Liver (tissue), 9 donors: ENCODE results near the gene DMRTB1. TPM values are rescaled to one million over a fixed set of nuclear protein-coding genes. Genes with fewer than 3 reads are reported as not detected.

ENCODE experiments used
- DNase-seq: peaks from one replicate; pipeline ENCODE4 v3.0.0-alpha.2; 2017; ENCODE audit warnings: low spot score
- H3K27ac ChIP-seq, 2 donors: one replicate each; pipeline ENCODE4 v1.7.0; 2013; ENCODE audit warnings: inconsistent platforms in 2 of 2, low read length in 2 of 2, control low read depth in 1 of 2, low read depth in 1 of 2, mild to moderate bottlenecking in 1 of 2
- H3K27me3 ChIP-seq, 4 donors: one replicate each; pipeline versions ENCODE4 v1.6.1 to v1.7.0; 2013; ENCODE audit warnings: low read length in 3 of 4, inconsistent platforms in 1 of 4, mild to moderate bottlenecking in 1 of 4, moderate library complexity in 1 of 4; ENCODE audit not compliant: control insufficient read depth in 4 of 4, insufficient read depth in 4 of 4
- H3K36me3 ChIP-seq, 4 donors: one replicate each; pipeline versions ENCODE4 v1.6.1 to v1.7.0; 2013; ENCODE audit warnings: low read length in 3 of 4, mild to moderate bottlenecking in 3 of 4, low read depth in 1 of 4, moderate library complexity in 1 of 4; ENCODE audit not compliant: control insufficient read depth in 4 of 4, insufficient read depth in 3 of 4
- H3K4me1 ChIP-seq, 4 donors: one replicate each; pipeline versions ENCODE4 v1.6.1 to v1.7.0; 2013; ENCODE audit warnings: low read length in 3 of 4, mild to moderate bottlenecking in 3 of 4, moderate library complexity in 1 of 4; ENCODE audit not compliant: control insufficient read depth in 4 of 4, insufficient read depth in 4 of 4
- H3K4me3 ChIP-seq, 3 donors: one replicate each; pipeline versions ENCODE4 v1.6.1 to v1.7.0; 2013; ENCODE audit warnings: low read length in 3 of 3, control low read depth in 1 of 3, low read depth in 1 of 3, mild to moderate bottlenecking in 1 of 3
- H3K9ac ChIP-seq, 2 donors: one replicate each; pipeline ENCODE4 v1.7.0; 2013; ENCODE audit warnings: low read length in 2 of 2, mild to moderate bottlenecking in 2 of 2, moderate library complexity in 2 of 2, control low read depth in 1 of 2, low read depth in 1 of 2
- H3K9me3 ChIP-seq, 4 donors: one replicate each; pipeline versions ENCODE4 v1.6.1 to v1.7.0; 2013; ENCODE audit warnings: low read length in 3 of 4; ENCODE audit not compliant: control insufficient read depth in 4 of 4
- EGR1 ChIP-seq, 2 donors: IDR thresholded peaks; 2 replicates each; pipeline ENCODE4 v1.6.1; 2016 to 2018; ENCODE audit warnings: antibody characterized with exemption in 2 of 2, low read depth in 2 of 2
- FOXA1 ChIP-seq: IDR thresholded peaks from 2 replicates; pipeline ENCODE4 v1.6.1; 2016; ENCODE audit warnings: antibody characterized with exemption
- FOXA2 ChIP-seq: IDR thresholded peaks from 2 replicates; pipeline ENCODE4 v1.6.1; 2016; ENCODE audit warnings: antibody characterized with exemption
- GABPA ChIP-seq, 2 donors: IDR thresholded peaks in 1 of 2; conservative IDR thresholded peaks in 1 of 2; 2 replicates each; pipeline ENCODE4 v1.6.1; 2016; ENCODE audit warnings: antibody characterized with exemption in 2 of 2, mild to moderate bottlenecking in 1 of 2, moderate library complexity in 1 of 2
- HNF4A ChIP-seq, 2 donors: conservative IDR thresholded peaks; 2 replicates each; pipeline ENCODE4 v1.6.1; 2016; ENCODE audit warnings: antibody characterized with exemption in 2 of 2, mild to moderate bottlenecking in 2 of 2
- HNF4G ChIP-seq: IDR thresholded peaks from 2 replicates; pipeline ENCODE4 v1.6.1; 2016; ENCODE audit warnings: antibody characterized with exemption
- JUND ChIP-seq, 2 donors: IDR thresholded peaks; 2 replicates each; pipeline ENCODE4 v1.6.1; 2016; ENCODE audit warnings: antibody characterized with exemption in 2 of 2
- NR2F2 ChIP-seq: IDR thresholded peaks from 2 replicates; pipeline ENCODE4 v1.6.1; 2016; ENCODE audit warnings: antibody characterized with exemption
- RAD21 ChIP-seq, 2 donors: IDR thresholded peaks; 2 replicates each; pipeline ENCODE4 v1.6.1; 2016; ENCODE audit warnings: antibody characterized with exemption in 2 of 2, mild to moderate bottlenecking in 2 of 2
- RXRA ChIP-seq, 2 donors: IDR thresholded peaks; 2 replicates each; pipeline ENCODE4 v1.6.1; 2017 to 2018; ENCODE audit warnings: antibody characterized with exemption in 2 of 2, mild to moderate bottlenecking in 1 of 2
- SP1 ChIP-seq: IDR thresholded peaks from 2 replicates; pipeline ENCODE4 v1.6.1; 2018; ENCODE audit warnings: antibody characterized with exemption, mild to moderate bottlenecking
- TAF1 ChIP-seq: conservative IDR thresholded peaks from 2 replicates; pipeline ENCODE4 v1.6.1; 2016; ENCODE audit warnings: antibody characterized with exemption, mild to moderate bottlenecking
- YY1 ChIP-seq: IDR thresholded peaks from 2 replicates; pipeline ENCODE4 v1.6.1; 2016; ENCODE audit warnings: antibody characterized with exemption, mild to moderate bottlenecking
- WGBS: extraction: QIAGEN DNeasy Blood & Tissue Kit; methylation state at CpG from one replicate; pipeline ENCODE4 v1.1.7; 2013; 5-methylcytosine and 5-hydroxymethylcytosine counted together
- polyA plus RNA-seq, 2 donors: library from polyadenylated mRNA; stranded (reverse) in 1 of 2; unstranded in 1 of 2; fragments of 200-250 nt in 1 of 2; fragments of >200 nt in 1 of 2; fragmentation: Nextera tagmentation in 1 of 2; extraction: Ambion mirVana in 1 of 2; gene quantifications; one replicate each; pipeline versions ENCODE4 v1.2.1 to v1.2.3, GENCODE V29; 2013 to 2015
- total RNA-seq, 2 donors: library from RNA; depleted of rRNA; stranded (reverse); fragments of >200 nt; gene quantifications; one replicate each; pipeline ENCODE4 v1.2.3, GENCODE V29; 2014
- TF ChIP-seq, protein P1 (sequence below): IDR thresholded peaks from 2 replicates; pipeline ENCODE4 v1.6.1; 2016; ENCODE audit warnings: antibody characterized with exemption
- TF ChIP-seq, protein P2 (sequence below): IDR thresholded peaks from 2 replicates; pipeline ENCODE4 v1.6.1; 2016; ENCODE audit warnings: antibody characterized with exemption, mild to moderate bottlenecking
- TF ChIP-seq, protein P3 (sequence below): IDR thresholded peaks from 2 replicates; pipeline ENCODE4 v1.6.1; 2016; ENCODE audit warnings: antibody characterized with exemption
- TF ChIP-seq, protein P4 (sequence below): fragments of 150-350 bp; IDR thresholded peaks from 2 replicates; pipeline ENCODE4 v1.5.1; 2017; ENCODE audit warnings: improper control_type of control experiment, low read depth, low read length; ENCODE audit not compliant: missing input control
- TF ChIP-seq, protein P5 (sequence below): IDR thresholded peaks from 2 replicates; pipeline ENCODE4 v1.6.1; 2016; ENCODE audit warnings: antibody characterized with exemption
- donor health status: healthy.
- donor health status: healthy.
- donor health status: healthy.
- donor health status: healthy.
- donor health status: healthy.

The DMRTB1 gene
- total and polyA plus RNA-seq, 4 donors = not detected

DNA sequence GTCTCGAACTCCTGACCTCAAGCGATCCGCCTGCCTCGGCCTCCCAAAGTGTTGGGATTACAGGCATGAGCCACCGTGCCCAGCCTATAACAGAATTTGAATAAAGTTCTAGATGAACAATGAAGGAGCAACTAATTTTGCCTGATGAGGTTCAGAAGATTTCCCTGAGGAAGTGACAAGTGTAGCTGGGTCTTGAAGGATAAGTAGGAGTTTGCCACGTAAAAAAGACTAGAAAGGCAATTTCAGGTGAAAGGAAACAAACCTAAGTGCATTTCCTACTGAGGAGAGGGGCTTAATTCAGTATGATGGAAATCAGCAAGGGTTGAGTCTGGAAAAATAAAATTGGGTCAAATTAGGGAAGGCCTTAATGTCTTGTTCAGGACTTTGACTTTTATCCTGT, 18.6 kb upstream of the DMRTB1 start:
- H3K4me3 ChIP-seq = no peak overlapping the region
- no peaks in the 10 kb centered on the region for H3K36me3 ChIP-seq
- no peak for TF ChIP-seq FOXA2
- TF ChIP-seq FOXA1 = no peak
- TF ChIP-seq JUND (IDR thresholded peaks at IDR 0.05) = no peak
- TF ChIP-seq, protein P1, sequence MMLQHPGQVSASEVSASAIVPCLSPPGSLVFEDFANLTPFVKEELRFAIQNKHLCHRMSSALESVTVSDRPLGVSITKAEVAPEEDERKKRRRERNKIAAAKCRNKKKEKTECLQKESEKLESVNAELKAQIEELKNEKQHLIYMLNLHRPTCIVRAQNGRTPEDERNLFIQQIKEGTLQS = no peak
- TF ChIP-seq, protein P2, sequence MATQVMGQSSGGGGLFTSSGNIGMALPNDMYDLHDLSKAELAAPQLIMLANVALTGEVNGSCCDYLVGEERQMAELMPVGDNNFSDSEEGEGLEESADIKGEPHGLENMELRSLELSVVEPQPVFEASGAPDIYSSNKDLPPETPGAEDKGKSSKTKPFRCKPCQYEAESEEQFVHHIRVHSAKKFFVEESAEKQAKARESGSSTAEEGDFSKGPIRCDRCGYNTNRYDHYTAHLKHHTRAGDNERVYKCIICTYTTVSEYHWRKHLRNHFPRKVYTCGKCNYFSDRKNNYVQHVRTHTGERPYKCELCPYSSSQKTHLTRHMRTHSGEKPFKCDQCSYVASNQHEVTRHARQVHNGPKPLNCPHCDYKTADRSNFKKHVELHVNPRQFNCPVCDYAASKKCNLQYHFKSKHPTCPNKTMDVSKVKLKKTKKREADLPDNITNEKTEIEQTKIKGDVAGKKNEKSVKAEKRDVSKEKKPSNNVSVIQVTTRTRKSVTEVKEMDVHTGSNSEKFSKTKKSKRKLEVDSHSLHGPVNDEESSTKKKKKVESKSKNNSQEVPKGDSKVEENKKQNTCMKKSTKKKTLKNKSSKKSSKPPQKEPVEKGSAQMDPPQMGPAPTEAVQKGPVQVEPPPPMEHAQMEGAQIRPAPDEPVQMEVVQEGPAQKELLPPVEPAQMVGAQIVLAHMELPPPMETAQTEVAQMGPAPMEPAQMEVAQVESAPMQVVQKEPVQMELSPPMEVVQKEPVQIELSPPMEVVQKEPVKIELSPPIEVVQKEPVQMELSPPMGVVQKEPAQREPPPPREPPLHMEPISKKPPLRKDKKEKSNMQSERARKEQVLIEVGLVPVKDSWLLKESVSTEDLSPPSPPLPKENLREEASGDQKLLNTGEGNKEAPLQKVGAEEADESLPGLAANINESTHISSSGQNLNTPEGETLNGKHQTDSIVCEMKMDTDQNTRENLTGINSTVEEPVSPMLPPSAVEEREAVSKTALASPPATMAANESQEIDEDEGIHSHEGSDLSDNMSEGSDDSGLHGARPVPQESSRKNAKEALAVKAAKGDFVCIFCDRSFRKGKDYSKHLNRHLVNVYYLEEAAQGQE = no peak
- WGBS = 94% methylated on average over 6 of the region's 6 CpGs
- no peaks in the 10 kb centered on the region for H3K9me3 ChIP-seq
- no peak overlapping the region for H3K9ac ChIP-seq
- H3K27me3 ChIP-seq = peaks cover 0 to 4% (median 0%) of the 10 kb centered on the region in 4 donors
- H3K4me1 ChIP-seq = no peaks in the 10 kb centered on the region
- DNase-seq = no peak
- no peak overlapping the region for H3K27ac ChIP-seq

DNA sequence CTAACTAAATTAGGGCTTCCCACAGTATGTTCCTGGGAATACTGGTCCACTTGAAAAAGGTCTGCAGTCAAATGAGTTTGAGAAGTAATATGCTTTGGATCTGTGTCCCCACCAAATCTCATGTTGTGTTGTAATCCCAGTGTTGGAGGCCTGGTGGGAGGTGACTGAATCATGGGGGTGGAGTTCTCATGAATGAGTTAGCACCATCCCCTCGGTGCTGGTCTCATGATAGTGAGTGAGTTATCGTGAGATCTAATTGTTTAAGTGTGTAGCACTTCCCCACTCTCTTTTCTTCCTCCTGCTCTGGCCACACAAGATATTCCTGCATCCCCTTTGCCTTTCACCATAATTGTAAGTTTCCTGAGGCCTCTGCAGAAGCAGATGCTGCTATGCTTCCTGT, 16.9 kb upstream of the DMRTB1 start:
- no peaks in the 10 kb centered on the region for H3K36me3 ChIP-seq
- H3K4me1 ChIP-seq = no peaks in the 10 kb centered on the region
- H3K27me3 ChIP-seq = no peaks in the 10 kb centered on the region
- TF ChIP-seq HNF4A (conservative IDR thresholded peaks at IDR 0.05) (no peak), TAF1 (no peak), YY1 (no peak), NR2F2 (no peak), EGR1 (IDR thresholded peaks at IDR 0.05; ENCODE audit: low read depth in 2 of 2) (no peak), RXRA (IDR thresholded peaks at IDR 0.05) (no peak), FOXA2 (no peak), JUND (IDR thresholded peaks at IDR 0.05) (no peak), RAD21 (IDR thresholded peaks at IDR 0.05) (no peak), FOXA1 (no peak), SP1 (no peak), GABPA (IDR thresholded peaks at IDR 0.05 in 1 of 2, conservative IDR thresholded peaks at IDR 0.05 in 1 of 2) (no peak), HNF4G (no peak)
- TF ChIP-seq, protein P3, sequence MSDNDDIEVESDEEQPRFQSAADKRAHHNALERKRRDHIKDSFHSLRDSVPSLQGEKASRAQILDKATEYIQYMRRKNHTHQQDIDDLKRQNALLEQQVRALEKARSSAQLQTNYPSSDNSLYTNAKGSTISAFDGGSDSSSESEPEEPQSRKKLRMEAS = no peak
- TF ChIP-seq, protein P4, sequence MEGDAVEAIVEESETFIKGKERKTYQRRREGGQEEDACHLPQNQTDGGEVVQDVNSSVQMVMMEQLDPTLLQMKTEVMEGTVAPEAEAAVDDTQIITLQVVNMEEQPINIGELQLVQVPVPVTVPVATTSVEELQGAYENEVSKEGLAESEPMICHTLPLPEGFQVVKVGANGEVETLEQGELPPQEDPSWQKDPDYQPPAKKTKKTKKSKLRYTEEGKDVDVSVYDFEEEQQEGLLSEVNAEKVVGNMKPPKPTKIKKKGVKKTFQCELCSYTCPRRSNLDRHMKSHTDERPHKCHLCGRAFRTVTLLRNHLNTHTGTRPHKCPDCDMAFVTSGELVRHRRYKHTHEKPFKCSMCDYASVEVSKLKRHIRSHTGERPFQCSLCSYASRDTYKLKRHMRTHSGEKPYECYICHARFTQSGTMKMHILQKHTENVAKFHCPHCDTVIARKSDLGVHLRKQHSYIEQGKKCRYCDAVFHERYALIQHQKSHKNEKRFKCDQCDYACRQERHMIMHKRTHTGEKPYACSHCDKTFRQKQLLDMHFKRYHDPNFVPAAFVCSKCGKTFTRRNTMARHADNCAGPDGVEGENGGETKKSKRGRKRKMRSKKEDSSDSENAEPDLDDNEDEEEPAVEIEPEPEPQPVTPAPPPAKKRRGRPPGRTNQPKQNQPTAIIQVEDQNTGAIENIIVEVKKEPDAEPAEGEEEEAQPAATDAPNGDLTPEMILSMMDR = no peak
- TF ChIP-seq, protein P5, sequence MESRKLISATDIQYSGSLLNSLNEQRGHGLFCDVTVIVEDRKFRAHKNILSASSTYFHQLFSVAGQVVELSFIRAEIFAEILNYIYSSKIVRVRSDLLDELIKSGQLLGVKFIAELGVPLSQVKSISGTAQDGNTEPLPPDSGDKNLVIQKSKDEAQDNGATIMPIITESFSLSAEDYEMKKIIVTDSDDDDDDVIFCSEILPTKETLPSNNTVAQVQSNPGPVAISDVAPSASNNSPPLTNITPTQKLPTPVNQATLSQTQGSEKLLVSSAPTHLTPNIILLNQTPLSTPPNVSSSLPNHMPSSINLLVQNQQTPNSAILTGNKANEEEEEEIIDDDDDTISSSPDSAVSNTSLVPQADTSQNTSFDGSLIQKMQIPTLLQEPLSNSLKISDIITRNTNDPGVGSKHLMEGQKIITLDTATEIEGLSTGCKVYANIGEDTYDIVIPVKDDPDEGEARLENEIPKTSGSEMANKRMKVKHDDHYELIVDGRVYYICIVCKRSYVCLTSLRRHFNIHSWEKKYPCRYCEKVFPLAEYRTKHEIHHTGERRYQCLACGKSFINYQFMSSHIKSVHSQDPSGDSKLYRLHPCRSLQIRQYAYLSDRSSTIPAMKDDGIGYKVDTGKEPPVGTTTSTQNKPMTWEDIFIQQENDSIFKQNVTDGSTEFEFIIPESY = no peak
- TF ChIP-seq, protein P1 = no peak
- TF ChIP-seq, protein P2 = no peak
- no peaks in the 10 kb centered on the region for H3K9me3 ChIP-seq
- 45% methylated on average over 2 of the region's 2 CpGs for WGBS
- DNase-seq = no peak
- no peak overlapping the region for H3K9ac ChIP-seq
- no peak overlapping the region for H3K4me3 ChIP-seq
- no peak overlapping the region for H3K27ac ChIP-seq
